Measurements from ENCODE around the gene SPECC1L.
A peak's percentile ranks its signal among the peaks of the same experiment; 100 is the strongest.

The SPECC1L gene

GRCh38 chr22:24341627-24342026 is 71.0 kb downstream of the SPECC1L start:
- FAIRE-seq = no peak
- no peak for DNase-seq (ENCODE audit: extremely low spot score, insufficient read length, low read depth)

GRCh38 chr22:24350627-24351026 is 80.0 kb downstream of the SPECC1L start:
- FAIRE-seq = no peak
- no peak for DNase-seq (ENCODE audit: extremely low spot score, insufficient read length, low read depth)

- FAIRE-seq = no peak
- no peak for DNase-seq (ENCODE audit: extremely low spot score, insufficient read length, low read depth)
Observed at GRCh38 chr22:24353121-24353520, 82.5 kb downstream of the SPECC1L start.

- FAIRE-seq (no peak), DNase-seq (ENCODE audit: extremely low spot score, insufficient read length, low read depth) (no peak)
Observed at GRCh38 chr22:24355574-24355973, 84.9 kb downstream of the SPECC1L start.

GRCh38 chr22:24357547-24357946 is 86.9 kb downstream of the SPECC1L start:
- FAIRE-seq (no peak), DNase-seq (ENCODE audit: extremely low spot score, insufficient read length, low read depth) (no peak)

GRCh38 chr22:24358105-24358836 is 87.6 kb downstream of the SPECC1L start:
- DNase-seq (ENCODE audit: extremely low spot score, insufficient read length, low read depth) = no peak

GRCh38 chr22:24359452-24360120 is 89.0 kb downstream of the SPECC1L start:
- no peak for DNase-seq (ENCODE audit: extremely low spot score, insufficient read length, low read depth)
- no peak for FAIRE-seq

More at GRCh38 chr22:24358105-24358836, 87.6 kb downstream of the SPECC1L start:
- no peak for FAIRE-seq

- DNase-seq (ENCODE audit: extremely low spot score, insufficient read length, low read depth) (no peak), FAIRE-seq (no peak)
Observed at GRCh38 chr22:24361976-24362646, 91.5 kb downstream of the SPECC1L start.

GRCh38 chr22:24363243-24363642 is 92.6 kb downstream of the SPECC1L start:
- FAIRE-seq = no peak

GRCh38 chr22:24366701-24367100 is 96.1 kb downstream of the SPECC1L start:
- FAIRE-seq (no peak), DNase-seq (ENCODE audit: extremely low spot score, insufficient read length, low read depth) (no peak)

More at GRCh38 chr22:24363243-24363642, 92.6 kb downstream of the SPECC1L start:
- no peak for DNase-seq (ENCODE audit: extremely low spot score, insufficient read length, low read depth)

GRCh38 chr22:24367841-24368240 is 97.2 kb downstream of the SPECC1L start:
- FAIRE-seq (no peak), DNase-seq (ENCODE audit: extremely low spot score, insufficient read length, low read depth) (no peak)

GRCh38 chr22:24370401-24370800 is 99.8 kb downstream of the SPECC1L start:
- FAIRE-seq (no peak), DNase-seq (ENCODE audit: extremely low spot score, insufficient read length, low read depth) (no peak)

- DNase-seq (ENCODE audit: extremely low spot score, insufficient read length, low read depth) (no peak), FAIRE-seq (no peak)
Observed at GRCh38 chr22:24376002-24376401, 105.4 kb downstream of the SPECC1L start.

GRCh38 chr22:24376586-24376985 is 106.0 kb downstream of the SPECC1L start:
- DNase-seq (ENCODE audit: extremely low spot score, insufficient read length, low read depth) (no peak), FAIRE-seq (peak; percentile 57)

GRCh38 chr22:24379536-24379935 is 108.9 kb downstream of the SPECC1L start:
- no peak for DNase-seq (ENCODE audit: extremely low spot score, insufficient read length, low read depth)

GRCh38 chr22:24380220-24380904 is 109.7 kb downstream of the SPECC1L start:
- DNase-seq (ENCODE audit: extremely low spot score, insufficient read length, low read depth) = no peak
- FAIRE-seq = no peak

More at GRCh38 chr22:24379536-24379935, 108.9 kb downstream of the SPECC1L start:
- FAIRE-seq = no peak

- FAIRE-seq (no peak), DNase-seq (ENCODE audit: extremely low spot score, insufficient read length, low read depth) (no peak)
Observed at GRCh38 chr22:24380905-24381230, 110.2 kb downstream of the SPECC1L start.

- DNase-seq (ENCODE audit: extremely low spot score, insufficient read length, low read depth) (no peak), FAIRE-seq (no peak)
Observed at GRCh38 chr22:24383061-24383460, 112.4 kb downstream of the SPECC1L start.

GRCh38 chr22:24384131-24384530 is 113.5 kb downstream of the SPECC1L start:
- no peak for FAIRE-seq

GRCh38 chr22:24386937-24387471 is 116.4 kb downstream of the SPECC1L start:
- DNase-seq (ENCODE audit: extremely low spot score, insufficient read length, low read depth) (no peak), FAIRE-seq (no peak)

More at GRCh38 chr22:24384131-24384530, 113.5 kb downstream of the SPECC1L start:
- DNase-seq (ENCODE audit: extremely low spot score, insufficient read length, low read depth) = no peak
